Neural crest cell (in vitro differentiated cells): ENCODE measurements around the gene GALNT9. TPM values are rescaled to one million over a fixed set of nuclear protein-coding genes. Genes with fewer than 3 reads are reported as not detected.

ENCODE experiments used
- DNase-seq: peaks from one replicate; pipeline ENCODE4 v3.0.0; 2021; ENCODE audit warnings: low read depth, mixed read lengths, low spot score
- H3K27ac Mint-ChIP-seq: one replicate; pipeline ENCODE4 v1.8.0; 2021; ENCODE audit warnings: mild to moderate bottlenecking, mixed read lengths; ENCODE audit not compliant: unreplicated experiment
- H3K27me3 Mint-ChIP-seq: 2 replicates; pipeline ENCODE4 v1.8.0; 2021; ENCODE audit warnings: low read depth, mild to moderate bottlenecking, mixed read lengths
- H3K36me3 Mint-ChIP-seq: 2 replicates; pipeline ENCODE4 v1.8.0; 2021; ENCODE audit warnings: low read depth, mild to moderate bottlenecking, mixed read lengths
- H3K4me1 Mint-ChIP-seq: 2 replicates; pipeline ENCODE4 v1.8.0; 2021; ENCODE audit warnings: mixed read lengths
- H3K4me3 Mint-ChIP-seq: one replicate; pipeline ENCODE4 v1.8.0; 2021; ENCODE audit warnings: mild to moderate bottlenecking, mixed read lengths
- H3K9me3 Mint-ChIP-seq: 2 replicates; pipeline ENCODE4 v1.8.0; 2021; ENCODE audit warnings: mixed read lengths
- CTCF ChIP-seq: fragments of 200-600 bp; sonication (generic); conservative IDR thresholded peaks from 2 replicates; pipeline ENCODE4 v1.5.0; 2021; ENCODE audit warnings: antibody characterized with exemption, mild to moderate bottlenecking
- total RNA-seq: library from RNA; stranded (reverse); gene quantifications from 2 replicates; pipeline ENCODE4 v1.2.1, GENCODE V29; 2021

Gene GALNT9
- total RNA-seq, 1 donor from 2014 or later = 1.3 TPM

GRCh38 chr12:132147423-132148367 is 181.7 kb downstream of the GALNT9 start:
- DNase-seq = no peak
- Mint-ChIP-seq H3K9me3 (no peaks in the 10 kb centered on the region), H3K36me3 (peaks cover 2% of the 10 kb centered on the region)

GRCh38 chr12:132146772-132147422 is 182.5 kb downstream of the GALNT9 start:
- Mint-ChIP-seq H3K27ac (no peak overlapping the region), H3K9me3 (no peaks in the 10 kb centered on the region), H3K4me1 (peaks cover 18% of the 10 kb centered on the region), H3K4me3 (peak overlapping the region; percentile 88), H3K27me3 (peaks cover 4% of the 10 kb centered on the region), H3K36me3 (peaks cover 2% of the 10 kb centered on the region)
- DNase-seq = no peak
- TF ChIP-seq CTCF = no peak

More at GRCh38 chr12:132147423-132148367, 181.7 kb downstream of the GALNT9 start:
- H3K4me3 Mint-ChIP-seq = no peak overlapping the region
- peaks cover 4% of the 10 kb centered on the region for H3K27me3 Mint-ChIP-seq
- H3K27ac Mint-ChIP-seq = no peak overlapping the region
- TF ChIP-seq CTCF = no peak
- H3K4me1 Mint-ChIP-seq = peaks cover 18% of the 10 kb centered on the region

Other genes with a start within 250 kb of the GALNT9 start
- gene DDX51, start 185.3 kb downstream of the GALNT9 start, total RNA-seq = 27.7 and 33.3 TPM in 2 replicates
- 36.4 and 40.4 TPM in 2 replicates for gene NOC4L, start 185.1 kb downstream of the GALNT9 start, total RNA-seq
- gene FBRSL1, start 160.6 kb upstream of the GALNT9 start, total RNA-seq = 118 and 121 TPM in 2 replicates